HepG2 (cell line): ENCODE measurements around the gene SLCO1B1. TPM values are rescaled to one million over a fixed set of nuclear protein-coding genes. Genes with fewer than 3 reads are reported as not detected.

Experiments
- ATAC-seq: fragments of 200-7000 bp; cut with Tn5 transposase; 3 replicates; pipeline ENCODE4 v1.9.1; 2020; ENCODE audit warnings: mild to moderate bottlenecking, moderate library complexity
- BruUV-seq: library from RNA; stranded (reverse); fragments of 400-500 nt; replicated peaks from 2 replicates; lab custom pipeline; 2021; lab: Mats Ljungman, UMichigan
- CTCF ChIA-PET: fragments of 300-600 bp; formaldehyde crosslinking; extraction: SDS; loops from one replicate; lab custom pipeline; 2021; ENCODE audit warnings: low total read pairs, inconsistent platforms, low intra/inter-chr PET ratio; lab: Yijun Ruan, JAX
- POLR2A ChIA-PET: fragments of 350-600 bp; sonication (Branson Sonifier 250); formaldehyde crosslinking; loops from one replicate; lab custom pipeline; 2020; ENCODE audit warnings: antibody characterized with exemption, inconsistent platforms; lab: Yijun Ruan, JAX
- DNase-seq: peaks from one replicate; pipeline ENCODE4 v3.0.0-alpha.2; 2015; ENCODE audit warnings: low spot score
- FAIRE-seq: peaks from 3 replicates; lab custom pipeline; 2011; peaks lifted over from hg19 to GRCh38; lab: Jason Lieb, UNC
- H2AFZ ChIP-seq: one replicate; pipeline ENCODE4 v1.6.1; 2011; ENCODE audit warnings: low read length, inconsistent platforms
- H3K27ac ChIP-seq: fragments of 300-600 bp; 3 replicates; pipeline ENCODE4 v1.8.0; 2011; ENCODE audit warnings: mixed run types, mild to moderate bottlenecking, mixed read lengths, low read length, inconsistent platforms; ENCODE audit not compliant: insufficient read depth; ENCODE audit errors: extremely low read length
- H3K27me3 ChIP-seq, 2 experiments: fragments of 200-600 bp in 1 of 2; 2 replicates in 1 of 2; 3 replicates in 1 of 2; pipeline versions ENCODE4 v1.6.0 to v1.8.0; 2011; ENCODE audit warnings: low read length in 2 of 2, mild to moderate bottlenecking in 2 of 2, moderate library complexity in 2 of 2, inconsistent platforms in 1 of 2; ENCODE audit not compliant: insufficient read depth in 2 of 2, control insufficient read depth in 1 of 2
- H3K36me3 ChIP-seq, 2 experiments: fragments of 200-600 bp in 1 of 2; replicated peaks in 1 of 2; 2 replicates in 1 of 2; 3 replicates in 1 of 2; pipeline versions ENCODE4 v1.5.1 to v1.8.0; 2011; ENCODE audit warnings: low read length in 2 of 2, inconsistent platforms in 1 of 2; ENCODE audit not compliant: insufficient read depth in 2 of 2, control insufficient read depth in 1 of 2
- H3K4me1 ChIP-seq: 2 replicates; pipeline ENCODE4 v1.5.1; 2012; ENCODE audit warnings: low read length, inconsistent platforms; ENCODE audit not compliant: insufficient read depth
- H3K4me2 ChIP-seq: 2 replicates; pipeline ENCODE4 v1.6.0; 2011; ENCODE audit warnings: low read depth, low read length, inconsistent platforms
- H3K4me3 ChIP-seq, 3 experiments: fragments of 200-600 bp in 1 of 3; sonication (generic), shearing (Covaris generic) in 1 of 3; replicated peaks in 1 of 3; 2 replicates each; pipeline ENCODE4 v1.5.1; 2011 to 2016; ENCODE audit warnings: low read length in 3 of 3, inconsistent platforms in 2 of 3, low read depth in 2 of 3, mild to moderate bottlenecking in 2 of 3, control low read depth in 1 of 3, mixed read lengths in 1 of 3; ENCODE audit not compliant: insufficient read depth in 1 of 3
- H3K79me2 ChIP-seq: one replicate; pipeline ENCODE4 v1.6.1; 2011; ENCODE audit warnings: low read length, inconsistent platforms; ENCODE audit not compliant: insufficient read depth
- H3K9ac ChIP-seq: 2 replicates; pipeline ENCODE4 v1.6.0; 2011; ENCODE audit warnings: mild to moderate bottlenecking, low read depth, low read length, inconsistent platforms; ENCODE audit not compliant: insufficient read depth
- H3K9me3 ChIP-seq: 2 replicates; pipeline ENCODE4 v1.5.1; 2012; ENCODE audit warnings: mild to moderate bottlenecking, low read length
- H4K20me1 ChIP-seq: 2 replicates; pipeline ENCODE4 v1.6.0; 2011; ENCODE audit warnings: inconsistent platforms, mild to moderate bottlenecking, low read length, moderate library complexity; ENCODE audit not compliant: insufficient read depth
- ATF5 ChIP-seq: sonication (generic); formaldehyde crosslinking; IDR thresholded peaks from 2 replicates; pipeline ENCODE4 v1.4.0; 2020; ENCODE audit warnings: mild to moderate bottlenecking, low read depth, missing genetic modification reagents
- CREB1 ChIP-seq, 2 experiments: fragments of 450-650 bp in 1 of 2; IDR thresholded peaks; 2 replicates each; pipeline ENCODE4 v1.6.1; 2016 to 2017; ENCODE audit warnings: control low read depth in 1 of 2, mild to moderate bottlenecking in 1 of 2, missing compliant biosample characterization in 1 of 2, missing genetic modification characterization in 1 of 2
- IRX3 ChIP-seq: sonication (generic); formaldehyde crosslinking; IDR thresholded peaks from 2 replicates; pipeline ENCODE4 v1.8.1; 2023; ENCODE audit warnings: mild to moderate bottlenecking, low read depth, missing genetic modification reagents, borderline replicate concordance
- NCOA1 ChIP-seq: sonication (generic); formaldehyde crosslinking; IDR thresholded peaks from 2 replicates; pipeline ENCODE4 v1.9.0; 2021; ENCODE audit warnings: missing genetic modification reagents
- POLR2A ChIP-seq, 2 experiments: IDR thresholded peaks; 2 replicates each; pipeline ENCODE4 v1.6.1; 2011; ENCODE audit warnings: low read depth in 2 of 2, low read length in 2 of 2, mild to moderate bottlenecking in 1 of 2, moderate library complexity in 1 of 2; ENCODE audit not compliant: insufficient read depth in 1 of 2
- PPARG ChIP-seq: conservative IDR thresholded peaks from 2 replicates; pipeline ENCODE4 v1.6.1; 2016; ENCODE audit warnings: missing biosample characterization, missing genetic modification reagents
- REST ChIP-seq, 2 experiments: IDR thresholded peaks; 2 replicates each; pipeline ENCODE4 v1.6.1; 2011 to 2012; ENCODE audit warnings: low read length in 2 of 2, borderline replicate concordance in 1 of 2, low read depth in 1 of 2, mild to moderate bottlenecking in 1 of 2, moderate library complexity in 1 of 2
- WGBS: methylation state at CpG from one replicate; pipeline ENCODE4 v1.1.6; 2017; ENCODE audit warnings: low lambda C conversion rate; 5-methylcytosine and 5-hydroxymethylcytosine counted together
- in situ Hi-C: cut with HindIII; loops from 2 replicates; pipeline ENCODE4 v1.10.0; 2017; ENCODE audit warnings: low pct_unique_long_range_greater_than_20kb; ENCODE audit not compliant: extremely low pct_ligation_motif_present
- intact Hi-C: fragments of 100-400 bp; cut with micrococcal nuclease; formaldehyde crosslinking; loops from one replicate; pipeline ENCODE4 v1.10.0; 2022; ENCODE audit not compliant: unreplicated experiment
- polyA plus RNA-seq, 8 experiments: library from polyadenylated mRNA; depleted of rRNA in 3 of 8; stranded (reverse) in 7 of 8; unstranded in 1 of 8; fragments of >200 nt; fragmentation: Illumina TruSeq in 4 of 8; extraction: Trizol in 4 of 8; gene quantifications; 2 replicates each; pipeline versions ENCODE4 v1.2.1 to v1.2.3, GENCODE V29; 2011 to 2016; ENCODE audit warnings: low read depth in 4 of 8, missing spikeins in 1 of 8, mixed read lengths in 1 of 8; ENCODE audit not compliant: insufficient read depth in 1 of 8
- total RNA-seq, 5 experiments: library from RNA; depleted of rRNA; stranded (reverse); fragments of >200 nt; fragmentation: Illumina TruSeq; extraction: Trizol; gene quantifications; 2 replicates each; pipeline ENCODE4 v1.2.3, GENCODE V29; 2016; ENCODE audit warnings: low read depth in 1 of 5

Gene SLCO1B1
- total and polyA plus RNA-seq, 2 of the 13 experiments (the other 11 are each of a cell fraction or from before 2014, with no cell fraction given), result not detected

GRCh38 chr12:21155522-21156351 is 24.7 kb downstream of the SLCO1B1 start:
- WGBS, result 5% methylated on average over 3 of the region's 3 CpGs

More at GRCh38 chr12:21155522-21156351, 24.7 kb downstream of the SLCO1B1 start:
- H3K4me1 ChIP-seq, result no peaks in the 10 kb centered on the region
- H4K20me1 ChIP-seq, result no peaks in the 10 kb centered on the region
- no peaks in the 10 kb centered on the region for H3K36me3 ChIP-seq
- POLR2A ChIA-PET, result no interaction called here
- no peak for ATAC-seq
- no peak for DNase-seq
- H3K4me2 ChIP-seq, result no peak overlapping the region
- no peak for FAIRE-seq
- in situ Hi-C loops, result no loop called here
- TF ChIP-seq CREB1 (IDR thresholded peaks at IDR 0.05) (peak; percentile 54), CREB1 (CRISPR knock-in tag; IDR thresholded peaks at IDR 0.05) (no peak), PPARG (CRISPR knock-in tag) (no peak), ATF5 (CRISPR knock-in tag) (no peak), NCOA1 (CRISPR knock-in tag) (no peak), REST (IDR thresholded peaks at IDR 0.05; ENCODE audit: borderline replicate concordance in 1 of 2, low read depth in 1 of 2, low read length in 2 of 2) (no peak), IRX3 (CRISPR knock-in tag) (no peak), POLR2A (IDR thresholded peaks at IDR 0.05; ENCODE audit: insufficient read depth in 1 of 2, low read depth in 2 of 2, low read length in 2 of 2) (no peak)
- TF ChIP-seq, all 625 proteins: peak for 1
- intact Hi-C loops, result no loop called here
- H3K79me2 ChIP-seq, result no peaks in the 10 kb centered on the region
- no peak overlapping the region for H3K27ac ChIP-seq
- no TSS peak for BruUV-seq
- no peak overlapping the region for H3K9ac ChIP-seq
- no peak overlapping the region for H2AFZ ChIP-seq
- H3K9me3 ChIP-seq, result 0 out of 2 replicates have a peak, but pooled peaks cover 5% of the 10 kb centered on the region
- CTCF ChIA-PET, result no interaction called here
- H3K27me3 ChIP-seq, result no peaks in the 10 kb centered on the region; a peak in 1 of 5 replicates
- no peak overlapping the region for H3K4me3 ChIP-seq
